Naive B cell (primary cell): ENCODE measurements around the gene UBXN11. TPM values are rescaled to one million over a fixed set of nuclear protein-coding genes. Genes with fewer than 3 reads are reported as not detected.

Source experiments
- ATAC-seq, 2 donors: fragments of 150-1000 bp; cut with Tn5 transposase; 2 replicates each; pipeline ENCODE4 v1.10.0; 2021; ENCODE audit warnings: low read depth in 2 of 2, mild to moderate bottlenecking in 2 of 2, moderate library complexity in 2 of 2
- DNase-seq: peaks from one replicate; pipeline ENCODE4 v3.0.0; 2022
- H3K27ac Mint-ChIP-seq, 6 donors: one replicate each; pipeline ENCODE4 v1.8.0; 2020 to 2022; ENCODE audit warnings: mild to moderate bottlenecking in 6 of 6, mixed read lengths in 6 of 6, moderate library complexity in 5 of 6, inconsistent platforms in 2 of 6
- H3K27me3 Mint-ChIP-seq, 3 donors: one replicate each; pipeline ENCODE4 v1.8.0; 2021 to 2022; ENCODE audit warnings: mixed read lengths in 3 of 3, mild to moderate bottlenecking in 1 of 3
- H3K36me3 Mint-ChIP-seq, 2 donors: one replicate each; pipeline ENCODE4 v1.8.0; 2020 to 2022; ENCODE audit warnings: mixed read lengths in 2 of 2, inconsistent platforms in 1 of 2, mild to moderate bottlenecking in 1 of 2
- H3K4me1 Mint-ChIP-seq, 3 donors: one replicate each; pipeline ENCODE4 v1.8.0; 2020 to 2022; ENCODE audit warnings: mixed read lengths in 3 of 3, inconsistent platforms in 1 of 3, mild to moderate bottlenecking in 1 of 3, moderate library complexity in 1 of 3
- H3K4me3 Mint-ChIP-seq, 8 donors: one replicate each; pipeline ENCODE4 v1.8.0; 2020 to 2022; ENCODE audit warnings: mild to moderate bottlenecking in 8 of 8, mixed read lengths in 8 of 8, moderate library complexity in 8 of 8, inconsistent platforms in 2 of 8
- H3K9me3 Mint-ChIP-seq, 7 donors: one replicate each; pipeline ENCODE4 v1.8.0; 2020 to 2022; ENCODE audit warnings: mixed read lengths in 7 of 7, mild to moderate bottlenecking in 5 of 7, inconsistent platforms in 2 of 7, moderate library complexity in 1 of 7
- polyA plus RNA-seq, 6 donors: library from polyadenylated mRNA; unstranded; fragments of 300-500 nt; fragmentation: Illumina TruSeq; gene quantifications; one replicate each; pipeline ENCODE4 v1.2.3, GENCODE V29; 2021; ENCODE audit warnings: low read depth in 6 of 6

Gene UBXN11
- polyA plus RNA-seq, 6 donors from 2014 or later = 4.3 to 15.7 (median 6.9) TPM

DNA sequence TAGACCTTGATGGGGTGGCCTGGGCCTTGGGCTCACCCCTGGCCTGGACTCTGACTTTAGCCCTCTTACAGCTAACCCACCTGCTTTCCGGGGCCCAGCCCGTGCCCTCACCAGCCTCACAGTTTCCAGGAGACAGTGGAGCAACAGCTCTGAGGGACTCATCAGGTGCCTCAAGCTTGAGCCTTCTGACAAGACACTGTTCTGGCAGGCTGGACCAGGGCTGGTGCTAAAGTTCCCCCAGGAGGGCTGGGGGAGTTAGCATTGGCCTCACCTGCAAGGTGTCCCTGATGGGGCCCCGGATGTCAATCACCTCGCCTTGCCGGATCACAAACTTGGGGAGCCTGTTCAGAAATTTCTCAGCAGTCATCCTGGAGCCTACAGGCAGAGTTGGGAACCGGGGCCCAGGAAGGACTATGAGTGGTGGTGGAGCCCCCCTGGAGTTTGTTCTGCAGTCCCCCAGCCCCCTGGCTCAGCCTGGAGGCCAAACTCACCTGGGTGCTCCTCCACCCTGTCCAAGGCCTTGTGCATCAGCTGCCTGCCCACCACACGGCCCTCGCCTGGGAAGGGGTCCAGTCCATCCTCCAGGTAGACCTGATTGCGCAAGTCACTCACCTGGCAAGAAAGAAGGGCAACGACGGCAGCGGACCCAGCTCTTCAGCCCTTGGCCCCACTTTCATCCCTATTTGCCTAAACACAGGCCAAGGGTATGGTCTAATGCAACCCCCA lies 22.4 kb downstream of the UBXN11 start:
- peak overlapping the region; percentile 85 to 98 (median 95) for H3K27ac Mint-ChIP-seq
- H3K36me3 Mint-ChIP-seq = peaks cover 0 to 8% of the 10 kb centered on the region in 2 donors
- DNase-seq (no peak), ATAC-seq (no peak)
- peaks cover 72 to 88% (median 86%) of the 10 kb centered on the region in 3 donors for H3K4me1 Mint-ChIP-seq
- no peaks in the 10 kb centered on the region for H3K9me3 Mint-ChIP-seq
- no peaks in the 10 kb centered on the region for H3K27me3 Mint-ChIP-seq
- peak overlapping the region in 7 of 8 donors; percentile 42 to 91 (median 72) for H3K4me3 Mint-ChIP-seq

DNA sequence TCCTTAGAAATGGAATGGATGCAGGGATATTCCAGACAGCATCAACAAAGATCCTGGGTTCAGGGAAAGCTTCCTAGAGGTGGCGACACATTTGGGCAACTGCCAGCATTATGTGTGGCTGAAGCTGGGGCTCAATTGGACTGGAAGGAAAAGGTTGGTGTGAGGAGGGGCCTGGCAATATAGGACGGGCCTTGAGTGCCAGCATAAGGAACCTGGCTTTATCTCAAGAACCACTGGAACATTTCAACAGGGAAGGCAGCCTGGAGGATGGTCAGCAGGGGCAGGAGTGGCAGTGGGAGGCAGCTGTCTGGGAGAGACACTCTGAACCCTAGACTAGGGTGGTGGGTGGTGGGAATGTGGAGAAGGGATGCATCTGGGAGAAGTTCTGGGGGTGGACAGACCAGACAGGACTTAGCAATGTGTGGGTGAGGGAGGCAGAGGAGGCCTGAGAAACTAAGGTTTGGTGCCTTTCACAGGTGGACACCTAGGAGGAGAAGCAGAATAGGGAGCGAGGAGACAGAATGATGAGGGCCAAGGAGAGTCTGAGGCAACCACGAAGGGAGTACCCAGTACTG lies 23.1 kb downstream of the UBXN11 start:
- Mint-ChIP-seq H3K36me3 (peaks cover 0 to 8% of the 10 kb centered on the region in 2 donors), H3K27me3 (no peaks in the 10 kb centered on the region), H3K9me3 (no peaks in the 10 kb centered on the region), H3K4me3 (peak overlapping the region in 6 of 8 donors; percentile 17 to 77 (median 38)), H3K27ac (peak overlapping the region; percentile 77 to 98 (median 87)), H3K4me1 (peaks cover 72 to 87% (median 86%) of the 10 kb centered on the region in 3 donors)
- DNase-seq (no peak), ATAC-seq (no peak)

DNA sequence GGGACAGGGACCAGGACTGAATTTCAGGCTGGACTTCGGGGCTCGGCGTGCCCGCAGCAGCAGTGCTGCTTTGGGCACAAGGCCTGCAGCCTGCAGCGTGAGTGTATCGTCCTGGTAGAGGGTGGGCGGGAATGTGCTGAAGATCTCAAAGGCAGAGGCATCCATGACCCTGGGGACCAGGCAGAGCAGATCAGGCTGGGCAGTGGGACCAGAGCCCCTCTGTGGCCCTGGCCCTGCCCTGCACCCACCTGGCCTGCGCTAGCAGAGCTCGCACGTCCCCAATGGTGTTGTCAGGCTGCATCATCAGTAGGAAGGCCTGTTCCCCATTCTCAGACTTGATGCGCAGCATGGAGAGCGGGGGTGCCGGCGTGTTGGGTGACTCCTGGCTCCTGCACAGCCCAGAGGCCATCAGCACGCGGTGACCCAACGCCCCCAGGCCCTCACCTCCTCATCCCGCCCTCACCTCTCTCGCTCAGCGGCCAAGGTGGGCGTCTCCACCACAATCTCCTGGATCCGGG lies 24.0 kb downstream of the UBXN11 start:
- Mint-ChIP-seq H3K36me3 (peaks cover 0 to 8% of the 10 kb centered on the region in 2 donors), H3K4me1 (peaks cover 63 to 81% (median 81%) of the 10 kb centered on the region in 3 donors), H3K4me3 (peak overlapping the region in 4 of 8 donors; percentile 34 to 90 (median 68)), H3K9me3 (no peaks in the 10 kb centered on the region), H3K27ac (peak overlapping the region in 3 of 6 donors; percentile 93 to 98 (median 94)), H3K27me3 (no peaks in the 10 kb centered on the region)
- ATAC-seq (no peak), DNase-seq (no peak)

DNA sequence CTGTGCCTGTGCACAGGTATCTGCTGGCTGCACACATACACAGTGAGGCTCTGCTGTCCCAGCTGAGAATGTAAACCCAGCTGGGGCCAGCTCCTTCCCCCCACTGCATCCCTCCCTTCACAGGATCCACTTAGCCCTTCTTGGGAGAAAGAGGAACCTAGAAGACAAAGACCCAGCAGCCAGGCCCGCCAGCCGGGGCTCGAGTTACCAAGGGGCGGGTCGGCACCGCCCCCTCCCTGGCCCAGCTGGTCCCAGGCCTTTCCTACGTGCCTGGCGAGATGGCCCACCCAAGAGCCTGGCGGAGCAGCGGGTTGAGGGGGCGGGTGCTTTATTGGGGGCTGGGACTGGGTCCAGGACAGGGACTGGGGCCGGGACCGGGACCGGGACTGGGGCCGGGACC lies 24.5 kb downstream of the UBXN11 start:
- Mint-ChIP-seq H3K4me1 (peaks cover 60 to 78% (median 77%) of the 10 kb centered on the region in 3 donors), H3K27ac (peak overlapping the region in 4 of 6 donors; percentile 27 to 96 (median 90)), H3K9me3 (no peaks in the 10 kb centered on the region), H3K4me3 (peak overlapping the region; percentile 79 to 96 (median 90)), H3K36me3 (peaks cover 2 to 8% of the 10 kb centered on the region in 2 donors), H3K27me3 (no peaks in the 10 kb centered on the region)
- DNase-seq = no peak
- ATAC-seq = no peak

DNA sequence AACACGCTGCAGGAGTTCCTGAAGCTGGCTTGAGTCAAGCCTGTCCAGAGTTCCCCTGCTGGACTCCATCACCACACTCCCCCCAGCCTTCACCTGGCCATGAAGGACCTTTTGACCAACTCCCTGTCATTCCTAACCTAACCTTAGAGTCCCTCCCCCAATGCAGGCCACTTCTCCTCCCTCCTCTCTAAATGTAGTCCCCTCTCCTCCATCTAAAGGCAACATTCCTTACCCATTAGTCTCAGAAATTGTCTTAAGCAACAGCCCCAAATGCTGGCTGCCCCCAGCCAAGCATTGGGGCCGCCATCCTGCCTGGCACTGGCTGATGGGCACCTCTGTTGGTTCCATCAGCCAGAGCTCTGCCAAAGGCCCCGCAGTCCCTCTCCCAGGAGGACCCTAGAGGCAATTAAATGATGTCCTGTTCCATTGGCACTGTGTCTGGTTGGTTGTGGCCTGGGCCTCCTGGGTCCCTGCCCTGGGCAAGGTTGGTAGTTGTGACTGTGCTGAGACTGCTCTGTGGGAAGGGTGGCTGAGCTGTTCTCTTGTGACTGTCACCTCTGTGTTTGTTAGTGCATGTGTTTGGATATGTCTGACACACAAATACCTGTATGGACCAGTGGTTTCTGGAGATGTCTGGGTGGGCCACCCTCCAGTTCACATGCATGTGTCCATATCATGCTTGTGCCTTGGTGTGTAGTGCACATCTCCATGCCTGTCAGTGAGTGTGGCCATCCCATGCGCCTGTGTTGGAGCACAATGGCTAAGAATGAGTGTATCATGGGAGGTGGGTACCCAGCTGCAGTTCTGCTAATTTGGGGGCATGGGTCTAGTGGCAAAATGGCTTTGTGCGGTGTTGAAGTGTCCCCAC lies 25.1 kb downstream of the UBXN11 start:
- peak overlapping the region; percentile 41 to 96 (median 92) for H3K27ac Mint-ChIP-seq
- H3K9me3 Mint-ChIP-seq = no peaks in the 10 kb centered on the region
- ATAC-seq (no peak), DNase-seq (no peak)
- peak overlapping the region; percentile 79 to 96 (median 90) for H3K4me3 Mint-ChIP-seq
- H3K4me1 Mint-ChIP-seq = peaks cover 63 to 80% (median 74%) of the 10 kb centered on the region in 3 donors
- H3K36me3 Mint-ChIP-seq = peaks cover 5 to 8% of the 10 kb centered on the region in 2 donors
- H3K27me3 Mint-ChIP-seq = no peaks in the 10 kb centered on the region

DNA sequence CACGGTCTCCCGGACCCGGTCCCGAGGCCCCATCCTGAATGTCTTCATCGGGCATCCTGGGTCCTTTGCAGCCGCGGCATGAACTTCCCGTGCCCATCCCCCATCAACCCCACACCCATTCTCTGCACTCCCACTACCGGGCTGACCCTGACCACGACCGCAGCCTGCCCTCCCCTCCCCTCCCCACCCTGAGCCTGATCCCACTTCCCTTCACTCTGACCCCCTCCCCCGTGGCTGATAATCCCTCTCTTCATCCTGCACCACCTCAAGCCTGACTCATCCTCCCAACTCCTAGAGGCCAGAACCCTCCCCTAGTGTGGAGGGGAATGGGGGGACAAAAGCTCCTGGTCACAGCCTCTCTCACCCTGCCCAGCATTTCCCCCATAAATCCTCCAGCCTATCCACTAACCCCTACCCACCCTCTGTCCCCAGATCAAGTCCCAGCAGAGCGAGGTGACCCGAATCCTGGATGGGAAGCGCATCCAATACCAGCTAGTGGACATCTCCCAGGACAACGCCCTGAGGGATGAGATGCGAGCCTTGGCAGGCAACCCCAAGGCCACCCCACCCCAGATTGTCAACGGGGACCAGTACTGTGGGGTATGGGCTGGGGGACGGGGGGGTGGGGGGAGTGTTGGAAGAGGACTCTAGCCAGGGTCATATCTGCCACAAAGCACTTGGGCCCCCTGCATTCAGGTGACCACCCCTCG lies 25.9 kb downstream of the UBXN11 start:
- peak overlapping the region in 5 of 6 donors; percentile 41 to 96 (median 93) for H3K27ac Mint-ChIP-seq
- DNase-seq (no peak), ATAC-seq (no peak)
- no peaks in the 10 kb centered on the region for H3K27me3 Mint-ChIP-seq
- H3K4me3 Mint-ChIP-seq = peak overlapping the region; percentile 79 to 96 (median 90)
- H3K4me1 Mint-ChIP-seq = peaks cover 62 to 81% (median 74%) of the 10 kb centered on the region in 3 donors
- peaks cover 5 to 8% of the 10 kb centered on the region in 2 donors for H3K36me3 Mint-ChIP-seq
- H3K9me3 Mint-ChIP-seq = no peaks in the 10 kb centered on the region

DNA sequence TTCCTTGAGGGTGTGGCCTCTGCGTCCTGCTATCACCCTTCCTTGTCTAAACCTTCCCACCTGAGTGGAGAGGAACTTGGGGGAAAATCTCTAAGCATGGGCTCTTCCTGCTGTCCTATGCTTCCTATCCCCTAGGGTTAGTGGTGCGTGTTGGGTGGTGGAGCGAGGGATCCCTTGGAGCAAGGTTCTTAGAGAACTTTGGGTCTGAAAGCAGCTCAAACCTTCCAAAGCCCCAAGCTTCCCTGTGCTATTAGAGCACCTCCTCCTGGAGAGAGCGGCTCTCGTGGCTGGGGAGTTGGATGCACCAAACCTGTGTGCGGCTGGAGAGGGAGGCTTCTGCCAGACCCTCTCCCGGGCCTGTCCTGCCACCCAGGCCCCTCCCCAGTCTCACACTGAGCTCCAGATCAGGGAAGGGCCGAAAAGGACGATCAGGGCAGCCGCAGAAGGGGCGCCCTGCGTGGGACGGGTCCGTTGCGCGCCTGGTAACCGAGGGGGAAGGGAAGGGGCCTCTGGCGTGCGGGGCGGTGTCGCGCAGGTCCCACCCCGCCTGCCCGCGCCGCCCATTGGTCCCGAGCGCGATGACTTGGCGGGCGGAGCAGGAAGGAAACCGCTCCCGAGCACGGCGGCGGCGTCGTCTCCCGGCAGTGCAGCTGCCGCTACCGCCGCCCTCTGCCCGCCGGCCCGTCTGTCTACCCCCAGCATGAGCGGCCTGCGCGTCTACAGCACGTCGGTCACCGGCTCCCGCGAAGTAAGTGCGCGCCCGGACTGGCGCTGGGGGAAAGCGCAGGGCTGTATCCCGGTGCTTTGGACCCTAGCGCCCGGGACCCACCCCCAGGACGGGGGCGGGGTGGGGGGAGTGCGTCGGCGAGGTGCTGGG lies 26.7 kb downstream of the UBXN11 start, which contains the start of gene SH3BGRL3:
Gene SH3BGRL3, plus strand, starts transcription at position 631 of the 877 bp plus-strand sequence. Its CDS starts 70 bp downstream, at position 701.
- H3K4me3 Mint-ChIP-seq = peak within 1 kb of the TSS; percentile 79 to 96 (median 90)
- peak within 1 kb of the TSS; percentile 85 to 97 (median 92) for H3K27ac Mint-ChIP-seq
- ATAC-seq = peak; percentile 73 to 81
- no peaks in the 10 kb centered on the region for H3K9me3 Mint-ChIP-seq
- peaks cover 5 to 8% of the 10 kb centered on the region in 2 donors for H3K36me3 Mint-ChIP-seq
- H3K4me1 Mint-ChIP-seq = peaks cover 56 to 76% (median 72%) of the 10 kb centered on the region in 3 donors
- H3K27me3 Mint-ChIP-seq = no peaks in the 10 kb centered on the region
- peak; percentile 85 for DNase-seq

DNA sequence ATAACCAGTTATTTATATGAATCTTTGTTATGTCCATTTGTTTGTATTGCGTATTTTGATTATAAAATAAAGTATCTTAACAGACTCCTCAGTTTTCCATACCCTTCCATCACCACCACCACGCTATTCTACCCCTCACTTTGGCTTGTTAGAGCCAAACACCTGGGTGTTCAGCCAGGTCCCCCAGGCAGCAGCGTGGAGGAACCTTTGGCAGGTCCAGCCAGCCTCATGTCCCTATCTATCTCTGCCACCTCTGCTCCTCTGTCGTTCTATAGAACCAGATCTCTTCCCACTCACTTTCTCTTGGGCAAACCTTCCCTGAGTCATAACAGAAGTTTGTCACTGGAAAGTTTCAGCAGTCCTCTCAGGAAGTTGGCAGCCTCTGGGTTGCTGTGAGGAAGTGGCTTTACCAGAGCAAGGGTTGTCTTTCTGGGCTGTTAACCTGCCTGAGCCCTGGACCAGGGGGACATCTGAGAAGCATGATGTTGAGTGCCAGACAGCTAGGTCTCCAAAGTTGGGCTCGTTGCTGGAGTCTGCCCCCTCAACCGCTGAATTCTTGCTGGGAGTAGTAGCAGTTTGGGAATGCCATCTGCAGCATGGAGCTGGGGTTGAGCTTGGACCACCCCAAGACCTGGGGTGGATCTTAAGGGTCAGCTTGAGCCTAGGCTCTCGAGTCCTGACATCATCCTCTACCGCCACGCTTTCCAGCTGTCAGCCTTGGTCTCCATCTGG lies 27.5 kb downstream of the UBXN11 start:
- H3K27ac Mint-ChIP-seq = peak overlapping the region in 5 of 6 donors; percentile 88 to 97 (median 92)
- peak overlapping the region; percentile 79 to 93 (median 90) for H3K4me3 Mint-ChIP-seq
- peaks cover 57 to 70% (median 65%) of the 10 kb centered on the region in 3 donors for H3K4me1 Mint-ChIP-seq
- H3K27me3 Mint-ChIP-seq = no peaks in the 10 kb centered on the region
- DNase-seq (no peak), ATAC-seq (no peak)
- H3K36me3 Mint-ChIP-seq = peaks cover 5 to 8% of the 10 kb centered on the region in 2 donors
- no peaks in the 10 kb centered on the region for H3K9me3 Mint-ChIP-seq

DNA sequence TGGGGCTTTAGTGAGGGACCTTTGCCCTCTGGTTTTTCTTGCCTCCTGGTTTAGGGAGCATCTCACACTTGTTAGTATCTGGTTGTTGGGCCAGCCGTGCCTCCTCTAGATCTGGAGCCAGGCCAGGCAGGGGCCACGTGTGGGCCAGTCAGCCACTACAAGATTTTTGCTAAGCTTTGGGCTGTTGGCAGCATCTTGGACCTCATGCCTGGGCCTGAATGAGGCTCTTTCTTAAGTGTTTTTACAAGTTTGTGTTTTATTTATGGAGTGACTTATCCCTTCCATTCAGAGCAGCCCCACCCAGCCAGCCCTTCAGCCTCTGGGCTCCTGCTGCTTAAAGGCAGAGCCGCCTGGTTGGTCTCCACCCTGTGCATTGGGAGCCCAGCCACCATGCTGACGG lies 28.1 kb downstream of the UBXN11 start:
- Mint-ChIP-seq H3K4me1 (peaks cover 53 to 66% (median 59%) of the 10 kb centered on the region in 3 donors), H3K36me3 (peaks cover 5 to 8% of the 10 kb centered on the region in 2 donors), H3K4me3 (peak overlapping the region in 5 of 8 donors; percentile 89 to 93 (median 91)), H3K27me3 (no peaks in the 10 kb centered on the region), H3K9me3 (no peaks in the 10 kb centered on the region), H3K27ac (peak overlapping the region in 2 of 6 donors; percentile 93 to 97)
- DNase-seq (no peak), ATAC-seq (no peak)

DNA sequence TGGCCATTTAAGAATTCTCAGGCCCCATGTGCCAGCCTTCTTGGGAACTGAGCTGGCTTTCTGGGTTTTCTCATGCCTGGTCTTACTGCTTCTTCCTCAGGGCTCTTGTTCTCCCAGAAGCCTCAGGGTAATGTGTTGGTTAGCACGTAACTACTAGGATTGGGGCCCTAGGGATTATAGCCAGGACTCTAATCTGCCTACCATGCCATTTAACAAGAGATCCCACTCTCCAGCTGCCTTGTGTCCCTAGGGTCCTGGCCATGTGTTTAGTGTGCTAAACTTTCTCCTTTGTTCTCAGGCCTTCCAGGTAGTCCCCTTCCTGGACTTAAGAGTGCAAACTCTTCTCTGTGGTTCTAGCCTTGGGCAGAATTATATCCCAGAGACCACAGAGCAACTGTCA lies 28.7 kb downstream of the UBXN11 start:
- Mint-ChIP-seq H3K27ac (peak overlapping the region in 3 of 6 donors; percentile 52 to 93 (median 80)), H3K4me1 (peaks cover 47 to 60% (median 53%) of the 10 kb centered on the region in 3 donors), H3K4me3 (no peak overlapping the region), H3K36me3 (peaks cover 5 to 12% of the 10 kb centered on the region in 2 donors), H3K9me3 (no peaks in the 10 kb centered on the region), H3K27me3 (no peaks in the 10 kb centered on the region)
- DNase-seq (no peak), ATAC-seq (no peak)

DNA sequence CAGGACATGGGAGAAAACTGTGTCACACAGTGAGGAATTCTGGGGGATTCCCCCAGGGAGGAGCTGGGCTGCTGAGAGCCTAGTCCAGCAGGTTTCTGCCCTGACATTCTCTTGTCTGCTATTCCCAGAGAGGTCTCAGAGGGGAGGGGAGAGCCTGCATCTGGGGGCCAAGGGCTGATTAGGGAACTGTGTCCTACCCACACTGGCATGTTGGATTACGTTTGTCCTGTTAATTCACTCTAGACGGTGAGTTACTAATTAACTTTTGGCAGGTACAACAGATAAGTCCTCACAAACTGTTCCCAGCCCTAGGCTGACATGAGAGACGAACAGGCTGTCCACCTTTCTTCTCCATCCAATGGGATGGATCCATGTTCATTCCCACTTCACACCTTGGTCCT lies 29.2 kb downstream of the UBXN11 start:
- Mint-ChIP-seq H3K4me3 (peak overlapping the region in 2 of 8 donors; percentile 63 to 74), H3K27me3 (no peaks in the 10 kb centered on the region), H3K9me3 (no peaks in the 10 kb centered on the region), H3K27ac (peak overlapping the region in 3 of 6 donors; percentile 33 to 72 (median 52)), H3K4me1 (peaks cover 46 to 57% (median 49%) of the 10 kb centered on the region in 3 donors), H3K36me3 (peaks cover 6 to 16% of the 10 kb centered on the region in 2 donors)
- DNase-seq (no peak), ATAC-seq (no peak)
